ENCODE results near the gene CTRB2.

Gene CTRB2

GRCh38 chr16:75203667-75204409 is 3.1 kb downstream of the CTRB2 start:
- H3K27ac ChIP-seq = no peak overlapping the region
- TF ChIP-seq CTCF (conservative IDR thresholded peaks at IDR 0.05) = no peak
- no peak for TF ChIP-seq ZFX (IDR thresholded peaks at IDR 0.05)

- TF ChIP-seq CTCF (conservative IDR thresholded peaks at IDR 0.05) (no peak), ZFX (IDR thresholded peaks at IDR 0.05) (no peak)
- no peak overlapping the region for H3K27ac ChIP-seq
These were observed 3.9 kb downstream of the CTRB2 start for GRCh38 chr16:75203096-75203495.

GRCh38 chr16:75202069-75202590 is 4.8 kb downstream of the CTRB2 start:
- no peak overlapping the region for H3K27ac ChIP-seq
- no peak for TF ChIP-seq CTCF (conservative IDR thresholded peaks at IDR 0.05)
- no peak for TF ChIP-seq ZFX (IDR thresholded peaks at IDR 0.05)

- TF ChIP-seq ZFX (IDR thresholded peaks at IDR 0.05) = no peak
- TF ChIP-seq CTCF (conservative IDR thresholded peaks at IDR 0.05) = no peak
- H3K27ac ChIP-seq = no peak overlapping the region
These were observed 8.8 kb downstream of the CTRB2 start for GRCh38 chr16:75198135-75198600.

- no peak overlapping the region for H3K27ac ChIP-seq
- TF ChIP-seq ZFX (IDR thresholded peaks at IDR 0.05) (no peak), CTCF (conservative IDR thresholded peaks at IDR 0.05) (no peak)
These were observed 9.3 kb downstream of the CTRB2 start for GRCh38 chr16:75197522-75198134.

- TF ChIP-seq ZFX (IDR thresholded peaks at IDR 0.05) (no peak), CTCF (conservative IDR thresholded peaks at IDR 0.05) (no peak)
- H3K27ac ChIP-seq = no peak overlapping the region
These were observed 10.1 kb downstream of the CTRB2 start for GRCh38 chr16:75196836-75197235.

Data from C4-2B (cell line).